ENCODE data around the gene GALNT10. TPM values are rescaled to one million over a fixed set of nuclear protein-coding genes. Genes with fewer than 3 reads are reported as not detected.
"Not testable (repeated sequence)": the region's sequence is repeated elsewhere in the genome, so short reads cannot be mapped to it uniquely, and the experiment has no call there.

Gene GALNT10
- total RNA-seq, 1 donor from 2014 or later, result 11.5 TPM

DNA sequence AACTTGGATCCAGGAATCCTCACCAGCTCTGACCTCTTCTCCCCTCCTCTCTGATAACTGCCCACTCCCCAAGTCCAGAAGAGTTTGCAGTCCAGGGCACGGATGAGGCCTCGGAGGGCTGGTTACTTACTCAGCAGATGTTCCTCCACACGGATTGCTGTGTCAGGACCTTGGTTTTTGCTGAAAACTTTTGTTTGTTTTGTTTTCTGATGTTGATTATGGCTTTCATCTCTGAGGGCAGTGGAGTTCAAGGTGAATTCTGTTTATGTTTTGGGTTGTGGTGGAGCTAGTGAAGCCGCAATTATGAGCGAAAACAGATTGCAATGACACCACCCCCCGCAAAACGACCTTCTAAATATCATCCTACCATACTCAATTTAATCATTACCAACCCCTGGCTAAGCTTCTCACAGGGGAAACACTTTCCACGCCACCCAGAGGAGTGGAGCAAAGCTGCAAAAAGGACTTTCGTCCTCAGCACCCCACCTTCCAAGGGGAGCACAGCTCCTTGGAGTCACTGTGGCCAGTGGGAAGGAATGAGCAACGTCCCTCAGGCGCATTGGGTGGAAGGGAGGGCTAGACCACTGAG is 162.5 kb downstream of the GALNT10 start:
- Histone ChIP-seq H3K4me1 (no peaks in the 10 kb centered on the region), H3K9me3 (no peaks in the 10 kb centered on the region), H3K36me3 (no peaks in the 10 kb centered on the region), H3K27ac (no peak overlapping the region), H3K4me3 (no peak overlapping the region), H3K27me3 (no peaks in the 10 kb centered on the region)
- intact Hi-C loops (cut with DNase I), result no loop called here
- DNase-seq (ENCODE audit: extremely low spot score in 2 of 2), result no peak
- TF ChIP-seq POLR2AphosphoS5 (IDR thresholded peaks at IDR 0.05; ENCODE audit: insufficient read depth in 1 of 2, low read depth in 1 of 2) (no peak), POLR2A (IDR thresholded peaks at IDR 0.05) (no peak)
- TF ChIP-seq, protein P1, sequence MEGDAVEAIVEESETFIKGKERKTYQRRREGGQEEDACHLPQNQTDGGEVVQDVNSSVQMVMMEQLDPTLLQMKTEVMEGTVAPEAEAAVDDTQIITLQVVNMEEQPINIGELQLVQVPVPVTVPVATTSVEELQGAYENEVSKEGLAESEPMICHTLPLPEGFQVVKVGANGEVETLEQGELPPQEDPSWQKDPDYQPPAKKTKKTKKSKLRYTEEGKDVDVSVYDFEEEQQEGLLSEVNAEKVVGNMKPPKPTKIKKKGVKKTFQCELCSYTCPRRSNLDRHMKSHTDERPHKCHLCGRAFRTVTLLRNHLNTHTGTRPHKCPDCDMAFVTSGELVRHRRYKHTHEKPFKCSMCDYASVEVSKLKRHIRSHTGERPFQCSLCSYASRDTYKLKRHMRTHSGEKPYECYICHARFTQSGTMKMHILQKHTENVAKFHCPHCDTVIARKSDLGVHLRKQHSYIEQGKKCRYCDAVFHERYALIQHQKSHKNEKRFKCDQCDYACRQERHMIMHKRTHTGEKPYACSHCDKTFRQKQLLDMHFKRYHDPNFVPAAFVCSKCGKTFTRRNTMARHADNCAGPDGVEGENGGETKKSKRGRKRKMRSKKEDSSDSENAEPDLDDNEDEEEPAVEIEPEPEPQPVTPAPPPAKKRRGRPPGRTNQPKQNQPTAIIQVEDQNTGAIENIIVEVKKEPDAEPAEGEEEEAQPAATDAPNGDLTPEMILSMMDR (IDR thresholded peaks at IDR 0.05), result no peak

DNA sequence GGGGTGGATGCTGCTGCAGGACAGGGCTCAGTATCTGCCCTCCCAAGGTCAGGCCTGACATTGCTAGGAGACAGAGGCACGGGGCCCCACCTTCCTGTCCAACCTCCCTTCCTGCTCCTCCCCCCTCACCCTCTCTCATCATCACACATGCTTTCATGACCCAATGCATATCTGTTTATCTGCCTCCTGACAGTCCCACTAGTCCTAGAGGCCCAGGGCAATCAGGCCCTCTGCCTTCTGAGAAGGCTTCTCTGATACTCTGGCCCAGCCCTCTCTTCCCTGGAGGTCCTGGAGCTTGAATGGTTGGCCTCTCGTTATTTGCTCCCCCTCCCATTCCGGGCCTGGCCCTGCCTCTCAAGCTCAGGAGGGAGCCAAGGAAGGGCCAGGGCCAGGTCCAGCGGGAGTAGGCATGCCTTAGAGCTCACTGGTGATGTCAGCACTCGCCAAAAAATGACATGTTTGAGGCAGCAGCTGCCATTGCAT is 164.6 kb downstream of the GALNT10 start:
- H3K36me3 ChIP-seq, result no peaks in the 10 kb centered on the region
- no peak overlapping the region for H3K27ac ChIP-seq
- TF ChIP-seq POLR2A (IDR thresholded peaks at IDR 0.05) (no peak), POLR2AphosphoS5 (IDR thresholded peaks at IDR 0.05; ENCODE audit: insufficient read depth in 1 of 2, low read depth in 1 of 2) (no peak)
- no peaks in the 10 kb centered on the region for H3K4me1 ChIP-seq
- H3K9me3 ChIP-seq, result no peaks in the 10 kb centered on the region
- H3K4me3 ChIP-seq, result no peak overlapping the region
- intact Hi-C loops (cut with DNase I), result no loop called here
- DNase-seq (ENCODE audit: extremely low spot score in 2 of 2), result no peak
- no peaks in the 10 kb centered on the region for H3K27me3 ChIP-seq

DNA sequence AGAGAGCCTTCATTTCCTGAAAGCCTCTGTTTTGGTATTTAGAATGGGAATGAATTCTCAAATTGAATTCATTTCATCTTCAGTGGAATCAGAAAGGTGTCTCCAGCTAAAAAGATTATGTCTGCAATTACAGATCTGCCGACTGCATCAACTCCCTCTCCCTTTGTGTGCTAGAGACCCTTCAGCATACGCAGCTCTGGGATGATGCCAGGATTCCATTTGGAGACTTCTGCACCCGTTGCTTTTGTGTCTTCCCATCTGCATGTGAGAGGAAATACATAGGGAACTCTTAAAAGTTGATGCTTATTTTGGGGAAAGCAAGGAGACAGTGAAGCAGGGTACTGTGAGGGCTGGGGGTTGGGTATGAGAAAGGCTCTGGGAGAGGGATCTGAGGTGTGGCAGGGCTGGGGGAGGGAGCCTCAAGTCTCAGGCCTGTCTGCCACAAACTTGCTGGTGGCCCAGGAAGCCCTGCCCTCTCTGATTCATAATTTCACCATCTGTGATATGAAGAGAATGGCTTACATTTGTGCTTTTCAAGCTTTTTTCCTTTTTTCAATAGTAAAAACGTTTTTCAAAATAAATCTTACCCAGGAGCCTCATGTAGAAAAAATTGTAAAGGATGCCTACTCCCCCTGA is 165.6 kb downstream of the GALNT10 start:
- Histone ChIP-seq H3K9me3 (no peaks in the 10 kb centered on the region), H3K27ac (no peak overlapping the region), H3K36me3 (no peaks in the 10 kb centered on the region), H3K4me1 (no peaks in the 10 kb centered on the region), H3K4me3 (no peak overlapping the region), H3K27me3 (no peaks in the 10 kb centered on the region)
- TF ChIP-seq POLR2A (IDR thresholded peaks at IDR 0.05) (no peak), POLR2AphosphoS5 (IDR thresholded peaks at IDR 0.05; ENCODE audit: insufficient read depth in 1 of 2, low read depth in 1 of 2) (no peak)
- TF ChIP-seq, protein P1 (IDR thresholded peaks at IDR 0.05), result no peak
- intact Hi-C loops (cut with DNase I), result no loop called here
- no peak for DNase-seq (ENCODE audit: extremely low spot score in 2 of 2)

DNA sequence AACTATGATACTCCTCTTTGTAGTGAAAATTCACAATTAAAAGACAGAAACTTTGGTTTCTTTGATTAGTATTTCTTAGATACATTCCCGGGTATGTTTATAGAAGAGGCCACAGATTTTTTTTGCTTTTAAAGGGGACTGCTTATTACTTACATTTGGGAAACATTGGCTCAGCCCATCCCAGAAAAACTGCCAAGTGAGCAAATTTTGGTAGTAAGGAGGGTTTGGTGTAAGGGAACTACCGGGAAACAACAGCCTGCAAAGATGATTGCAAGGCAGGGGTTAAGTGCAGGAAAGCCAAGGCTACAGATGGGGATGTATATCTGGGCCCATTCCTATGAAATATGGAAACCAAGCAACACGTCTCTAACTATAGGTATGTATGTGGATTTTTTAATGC is 166.4 kb downstream of the GALNT10 start:
- Histone ChIP-seq H3K27ac (no peak overlapping the region), H3K9me3 (no peaks in the 10 kb centered on the region), H3K27me3 (no peaks in the 10 kb centered on the region), H3K4me3 (no peak overlapping the region), H3K36me3 (no peaks in the 10 kb centered on the region), H3K4me1 (no peaks in the 10 kb centered on the region)
- DNase-seq (ENCODE audit: extremely low spot score in 2 of 2), result no peak
- intact Hi-C loops (cut with DNase I), result no loop called here
- no peak for TF ChIP-seq POLR2A (IDR thresholded peaks at IDR 0.05)
- no peak for TF ChIP-seq POLR2AphosphoS5 (IDR thresholded peaks at IDR 0.05; ENCODE audit: insufficient read depth in 1 of 2, low read depth in 1 of 2)
- TF ChIP-seq, protein P1 (IDR thresholded peaks at IDR 0.05), result no peak

DNA sequence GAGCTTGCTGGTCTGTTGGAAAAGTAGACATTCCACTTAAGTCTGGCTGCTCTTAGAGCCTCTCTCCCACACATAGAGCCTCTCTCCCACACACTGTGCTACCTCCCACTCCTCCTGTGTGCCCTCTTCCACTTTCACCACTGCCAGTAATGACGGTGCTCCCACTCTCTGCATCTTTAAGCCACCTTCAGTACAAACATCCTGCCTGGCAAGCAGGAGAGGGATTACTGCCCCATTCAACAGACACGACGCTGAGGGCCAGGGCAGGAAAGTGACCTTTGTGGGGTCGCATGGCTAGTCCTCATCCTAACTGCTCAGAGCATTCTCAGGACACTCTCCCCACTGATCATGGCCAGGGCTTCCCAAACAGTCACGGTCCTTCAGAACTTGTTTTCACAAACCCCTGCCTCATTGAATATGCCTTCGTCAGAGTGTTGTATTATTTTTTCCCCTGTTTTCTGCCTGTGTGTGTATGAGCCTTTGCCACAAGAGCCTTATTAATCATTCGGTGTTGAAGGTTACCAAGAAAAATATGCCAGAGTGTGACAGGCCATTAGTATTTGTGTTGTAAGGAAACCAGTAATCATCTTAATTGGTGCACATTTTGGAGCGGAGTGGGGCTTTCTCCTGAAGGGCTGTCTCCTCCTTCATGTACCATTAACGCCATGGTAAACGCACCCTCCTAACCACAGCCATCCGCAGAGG is 168.1 kb downstream of the GALNT10 start:
- Histone ChIP-seq H3K4me3 (no peak overlapping the region), H3K27ac (no peak overlapping the region), H3K9me3 (no peaks in the 10 kb centered on the region), H3K36me3 (no peaks in the 10 kb centered on the region), H3K27me3 (no peaks in the 10 kb centered on the region), H3K4me1 (no peaks in the 10 kb centered on the region)
- no peak for TF ChIP-seq POLR2A (IDR thresholded peaks at IDR 0.05)
- no peak for DNase-seq (ENCODE audit: extremely low spot score in 2 of 2)
- intact Hi-C loops (cut with DNase I), result no loop called here

DNA sequence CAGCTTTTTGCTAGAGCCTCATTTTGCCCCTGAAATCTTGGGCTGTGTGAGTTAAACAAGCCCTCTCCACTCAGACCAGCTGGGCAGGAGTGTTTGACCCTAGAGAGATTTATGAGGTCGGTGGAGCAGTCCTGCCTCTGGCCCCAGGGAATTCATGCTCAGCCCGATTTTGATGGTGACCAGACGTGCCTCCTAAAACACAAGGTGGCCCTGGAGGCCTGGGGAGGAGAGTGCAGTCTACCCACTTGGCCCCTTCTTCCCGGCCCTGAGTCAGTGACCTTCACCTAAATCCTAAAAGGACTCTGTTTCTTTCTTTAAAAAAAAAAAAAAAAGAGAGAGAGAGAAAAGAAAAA is 168.7 kb downstream of the GALNT10 start:
- Histone ChIP-seq H3K36me3 (no peaks in the 10 kb centered on the region), H3K27ac (no peak overlapping the region), H3K4me3 (no peak overlapping the region), H3K27me3 (no peaks in the 10 kb centered on the region), H3K4me1 (no peaks in the 10 kb centered on the region), H3K9me3 (no peaks in the 10 kb centered on the region)
- intact Hi-C loops (cut with DNase I), result no loop called here
- no peak for TF ChIP-seq POLR2AphosphoS5 (IDR thresholded peaks at IDR 0.05; ENCODE audit: insufficient read depth in 1 of 2, low read depth in 1 of 2)
- TF ChIP-seq, protein P1 (IDR thresholded peaks at IDR 0.05), result no peak
- no peak for TF ChIP-seq POLR2A (IDR thresholded peaks at IDR 0.05)
- DNase-seq (ENCODE audit: extremely low spot score in 2 of 2), result no peak

DNA sequence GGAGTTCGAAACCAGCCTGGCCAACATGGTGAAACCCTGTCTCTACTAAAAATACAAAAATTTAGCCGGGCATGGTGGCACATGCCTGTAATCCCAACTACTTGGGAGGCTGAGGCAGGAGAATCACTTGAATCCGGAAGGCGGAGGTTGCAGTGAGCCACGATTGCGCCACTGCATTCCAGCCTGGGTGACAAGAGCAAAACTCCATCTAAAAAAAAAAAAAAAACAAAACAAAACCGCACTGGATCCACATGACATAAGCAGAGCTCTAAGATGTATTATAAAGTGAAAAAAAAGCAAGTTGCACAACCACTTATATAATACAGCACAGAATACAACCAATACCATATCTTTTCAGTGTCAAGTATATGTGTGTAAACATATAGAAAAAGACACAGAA is 169.7 kb downstream of the GALNT10 start:
- intact Hi-C loops (cut with DNase I); H3K27ac ChIP-seq; DNase-seq (ENCODE audit: extremely low spot score in 2 of 2); H3K4me3 ChIP-seq; H3K27me3 ChIP-seq; H3K9me3 ChIP-seq; H3K36me3 ChIP-seq; H3K4me1 ChIP-seq: not testable (repeated sequence)
